ENCODE data around the gene TBX18.

Gene TBX18

GRCh38 chr6:84779380-84779779 is 15.0 kb upstream of the TBX18 start:
- Histone ChIP-seq H3K4me2 (ENCODE audit: low read length) (no peak overlapping the region), H3K27me3 (ENCODE audit: control insufficient read depth, insufficient read depth, low read length) (peaks cover 4% of the 10 kb centered on the region), H3K4me1 (no peaks in the 10 kb centered on the region), H3K27ac (no peak overlapping the region), H3K9me3 (ENCODE audit: control insufficient read depth, low read length) (no peaks in the 10 kb centered on the region), H3K36me3 (ENCODE audit: control insufficient read depth, insufficient read depth, low read length) (no peaks in the 10 kb centered on the region), H3K79me2 (no peaks in the 10 kb centered on the region), H3K4me3 (ENCODE audit: low read depth, low read length) (no peak overlapping the region), H3K9ac (no peak overlapping the region), H2AFZ (no peak overlapping the region)
- TF ChIP-seq CTCF (IDR thresholded peaks at IDR 0.05), result no peak

- no peaks in the 10 kb centered on the region for H3K9me3 ChIP-seq (ENCODE audit: control insufficient read depth, low read length)
- no peaks in the 10 kb centered on the region for H3K36me3 ChIP-seq (ENCODE audit: control insufficient read depth, insufficient read depth, low read length)
- H2AFZ ChIP-seq, result no peak overlapping the region
- H3K27ac ChIP-seq, result no peak overlapping the region
- no peak overlapping the region for H3K4me2 ChIP-seq (ENCODE audit: low read length)
- no peak overlapping the region for H3K9ac ChIP-seq
- H3K79me2 ChIP-seq, result no peaks in the 10 kb centered on the region
- peaks cover 8% of the 10 kb centered on the region for H3K27me3 ChIP-seq (ENCODE audit: control insufficient read depth, insufficient read depth, low read length)
- H3K4me3 ChIP-seq (ENCODE audit: low read depth, low read length), result no peak overlapping the region
- H3K4me1 ChIP-seq, result no peaks in the 10 kb centered on the region
- TF ChIP-seq CTCF (IDR thresholded peaks at IDR 0.05), result no peak
Measured at GRCh38 chr6:84777888-84778287, 13.5 kb upstream of the TBX18 start.

- Histone ChIP-seq H3K4me3 (ENCODE audit: low read depth, low read length) (no peak overlapping the region), H3K4me2 (ENCODE audit: low read length) (no peak overlapping the region), H3K9me3 (ENCODE audit: control insufficient read depth, low read length) (no peaks in the 10 kb centered on the region), H2AFZ (no peak overlapping the region), H3K9ac (no peak overlapping the region), H3K4me1 (no peaks in the 10 kb centered on the region), H3K36me3 (ENCODE audit: control insufficient read depth, insufficient read depth, low read length) (no peaks in the 10 kb centered on the region), H3K27me3 (ENCODE audit: control insufficient read depth, insufficient read depth, low read length) (peaks cover 17% of the 10 kb centered on the region), H3K79me2 (no peaks in the 10 kb centered on the region), H3K27ac (no peak overlapping the region)
- no peak for TF ChIP-seq CTCF (IDR thresholded peaks at IDR 0.05)
Measured at GRCh38 chr6:84776392-84776791, 12.0 kb upstream of the TBX18 start.

GRCh38 chr6:84775751-84776150 is 11.4 kb upstream of the TBX18 start:
- no peak overlapping the region for H3K27ac ChIP-seq
- TF ChIP-seq CTCF (IDR thresholded peaks at IDR 0.05), result no peak

GRCh38 chr6:84774985-84775284 is 10.5 kb upstream of the TBX18 start:
- no peaks in the 10 kb centered on the region for H3K9me3 ChIP-seq (ENCODE audit: control insufficient read depth, low read length)
- no peaks in the 10 kb centered on the region for H3K79me2 ChIP-seq
- no peak overlapping the region for H3K9ac ChIP-seq
- TF ChIP-seq CTCF (IDR thresholded peaks at IDR 0.05), result no peak
- peak overlapping the region; percentile 49 for H3K4me2 ChIP-seq (ENCODE audit: low read length)
- H3K27me3 ChIP-seq (ENCODE audit: control insufficient read depth, insufficient read depth, low read length), result peaks cover 22% of the 10 kb centered on the region
- H3K4me3 ChIP-seq (ENCODE audit: low read depth, low read length), result peak overlapping the region; percentile 13
- no peak overlapping the region for H3K27ac ChIP-seq
- H3K36me3 ChIP-seq (ENCODE audit: control insufficient read depth, insufficient read depth, low read length), result no peaks in the 10 kb centered on the region
- H3K4me1 ChIP-seq, result no peaks in the 10 kb centered on the region
- no peak overlapping the region for H2AFZ ChIP-seq

More at GRCh38 chr6:84775751-84776150, 11.4 kb upstream of the TBX18 start:
- H3K4me1 ChIP-seq, result no peaks in the 10 kb centered on the region
- H3K9ac ChIP-seq, result no peak overlapping the region
- H3K36me3 ChIP-seq (ENCODE audit: control insufficient read depth, insufficient read depth, low read length), result no peaks in the 10 kb centered on the region
- peaks cover 22% of the 10 kb centered on the region for H3K27me3 ChIP-seq (ENCODE audit: control insufficient read depth, insufficient read depth, low read length)
- H3K9me3 ChIP-seq (ENCODE audit: control insufficient read depth, low read length), result no peaks in the 10 kb centered on the region
- no peak overlapping the region for H3K4me2 ChIP-seq (ENCODE audit: low read length)
- H2AFZ ChIP-seq, result no peak overlapping the region
- no peak overlapping the region for H3K4me3 ChIP-seq (ENCODE audit: low read depth, low read length)
- H3K79me2 ChIP-seq, result no peaks in the 10 kb centered on the region
